ENCODE measurements around the gene PPFIA4.
"Not testable (repeated sequence)": the region's sequence is repeated elsewhere in the genome, so short reads cannot be mapped to it uniquely, and the experiment has no call there.

PPFIA4 gene

GRCh38 chr1:202982715-202983430, 43.4 kb upstream of the PPFIA4 start:
- no CpG with 5 or more reads among the region's 3 CpGs for WGBS, 2 donors (ENCODE audit: extremely low coverage in 2 of 2, insufficient read length in 2 of 2, insufficient replicate concordance in 1 of 2)
- no peak overlapping the region for H2BK5ac ChIP-seq (ENCODE audit: low read length)

GRCh38 chr1:202986120-202986519, 40.2 kb upstream of the PPFIA4 start:
- H3K4me1 ChIP-seq (ENCODE audit: control insufficient read depth in 2 of 2, insufficient read depth in 1 of 2, low read depth in 1 of 2, low read length in 2 of 2); H3K27ac ChIP-seq (replicated peaks; ENCODE audit: low read length); H3K4me3 ChIP-seq (ENCODE audit: low read length in 2 of 2); H2AFZ ChIP-seq (ENCODE audit: low read length); H3K4me2 ChIP-seq (ENCODE audit: insufficient read depth, low read length, poor library complexity, severe bottlenecking); H2BK15ac ChIP-seq (ENCODE audit: low read length); H3K79me1 ChIP-seq (ENCODE audit: low read depth, low read length); H3K4ac ChIP-seq (ENCODE audit: low read length); H2BK120ac ChIP-seq (ENCODE audit: low read depth, low read length); DNase-seq (ENCODE audit: low spot score); H3K23ac ChIP-seq (ENCODE audit: low read depth, low read length, poor library complexity); H2AK5ac ChIP-seq (ENCODE audit: low read depth, low read length); H3K9me3 ChIP-seq (replicated peaks in 1 of 2; ENCODE audit: control insufficient read depth in 2 of 2, insufficient read depth in 1 of 2, low read depth in 1 of 2, low read length in 2 of 2); H2BK5ac ChIP-seq (ENCODE audit: low read length); H3K9ac ChIP-seq (ENCODE audit: low read depth, low read length, poor library complexity); H3K14ac ChIP-seq (ENCODE audit: low read length); H4K8ac ChIP-seq (ENCODE audit: low read depth, low read length); H3K18ac ChIP-seq (ENCODE audit: low read length); H3K36me3 ChIP-seq (replicated peaks in 1 of 2; ENCODE audit: control insufficient read depth in 2 of 2, insufficient read depth in 2 of 2, low read length in 2 of 2); H2BK12ac ChIP-seq (ENCODE audit: low read length); H4K91ac ChIP-seq (ENCODE audit: low read depth, low read length, poor library complexity): not testable (repeated sequence)
- no CpG with 5 or more reads among the region's 9 CpGs for WGBS, 2 donors (ENCODE audit: extremely low coverage in 2 of 2, insufficient read length in 2 of 2, insufficient replicate concordance in 1 of 2)
- peaks cover 0 to 49% (median 1%) of the 10 kb centered on the region in 3 experiments for H3K27me3 ChIP-seq (ENCODE audit: control insufficient read depth in 3 of 3, insufficient read depth in 3 of 3, low read depth in 1 of 3, low read length in 3 of 3)

More at GRCh38 chr1:202982715-202983430, 43.4 kb upstream of the PPFIA4 start:
- Histone ChIP-seq H3K27ac (replicated peaks; ENCODE audit: low read length) (no peak overlapping the region), H2AK5ac (ENCODE audit: low read depth, low read length) (no peak overlapping the region), H4K91ac (ENCODE audit: low read depth, low read length, poor library complexity) (no peak overlapping the region), H3K9ac (ENCODE audit: low read depth, low read length, poor library complexity) (no peak overlapping the region), H2BK12ac (ENCODE audit: low read length) (no peak overlapping the region), H3K14ac (ENCODE audit: low read length) (no peak overlapping the region), H3K18ac (ENCODE audit: low read length) (no peak overlapping the region), H3K4me1 (ENCODE audit: control insufficient read depth in 2 of 2, insufficient read depth in 1 of 2, low read depth in 1 of 2, low read length in 2 of 2) (no peaks in the 10 kb centered on the region), H3K79me1 (ENCODE audit: low read depth, low read length) (no peaks in the 10 kb centered on the region), H3K36me3 (replicated peaks in 1 of 2; ENCODE audit: control insufficient read depth in 2 of 2, insufficient read depth in 2 of 2, low read length in 2 of 2) (no peaks in the 10 kb centered on the region), H3K9me3 (replicated peaks in 1 of 2; ENCODE audit: control insufficient read depth in 2 of 2, insufficient read depth in 1 of 2, low read depth in 1 of 2, low read length in 2 of 2) (no peaks in the 10 kb centered on the region), H3K4me3 (ENCODE audit: low read length in 2 of 2) (no peak overlapping the region), H3K4me2 (ENCODE audit: insufficient read depth, low read length, poor library complexity, severe bottlenecking) (no peak overlapping the region), H2AFZ (ENCODE audit: low read length) (no peak overlapping the region), H4K8ac (ENCODE audit: low read depth, low read length) (no peak overlapping the region), H2BK15ac (ENCODE audit: low read length) (no peak overlapping the region), H3K23ac (ENCODE audit: low read depth, low read length, poor library complexity) (no peak overlapping the region), H3K4ac (ENCODE audit: low read length) (no peak overlapping the region), H3K27me3 (ENCODE audit: control insufficient read depth in 3 of 3, insufficient read depth in 3 of 3, low read depth in 1 of 3, low read length in 3 of 3) (peaks cover 0 to 48% (median 1%) of the 10 kb centered on the region in 3 experiments), H2BK120ac (ENCODE audit: low read depth, low read length) (no peak overlapping the region)
- DNase-seq (ENCODE audit: low spot score), result no peak

DNA sequence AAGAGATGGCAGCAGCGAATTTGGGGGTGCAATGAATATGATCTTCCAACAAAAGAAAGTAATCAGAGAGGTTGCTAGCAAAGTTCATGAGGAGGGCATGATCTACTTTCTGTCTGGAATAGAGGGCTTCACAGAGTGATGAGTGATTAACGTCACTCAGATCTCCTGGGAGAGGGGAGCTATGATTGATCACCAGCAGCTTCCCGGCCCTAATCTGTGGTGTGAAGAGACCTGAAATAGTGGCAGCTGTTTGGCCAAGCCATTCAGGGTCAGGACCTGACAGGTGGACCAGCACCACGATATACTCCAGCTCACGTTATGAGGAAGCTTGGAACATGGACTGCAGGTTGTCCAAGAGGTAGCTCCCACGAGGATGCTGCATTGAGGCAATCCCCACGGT, 39.0 kb upstream of the PPFIA4 start:
- Histone ChIP-seq H3K4me2 (ENCODE audit: insufficient read depth, low read length, poor library complexity, severe bottlenecking) (no peak overlapping the region), H3K79me1 (ENCODE audit: low read depth, low read length) (no peaks in the 10 kb centered on the region)

DNA sequence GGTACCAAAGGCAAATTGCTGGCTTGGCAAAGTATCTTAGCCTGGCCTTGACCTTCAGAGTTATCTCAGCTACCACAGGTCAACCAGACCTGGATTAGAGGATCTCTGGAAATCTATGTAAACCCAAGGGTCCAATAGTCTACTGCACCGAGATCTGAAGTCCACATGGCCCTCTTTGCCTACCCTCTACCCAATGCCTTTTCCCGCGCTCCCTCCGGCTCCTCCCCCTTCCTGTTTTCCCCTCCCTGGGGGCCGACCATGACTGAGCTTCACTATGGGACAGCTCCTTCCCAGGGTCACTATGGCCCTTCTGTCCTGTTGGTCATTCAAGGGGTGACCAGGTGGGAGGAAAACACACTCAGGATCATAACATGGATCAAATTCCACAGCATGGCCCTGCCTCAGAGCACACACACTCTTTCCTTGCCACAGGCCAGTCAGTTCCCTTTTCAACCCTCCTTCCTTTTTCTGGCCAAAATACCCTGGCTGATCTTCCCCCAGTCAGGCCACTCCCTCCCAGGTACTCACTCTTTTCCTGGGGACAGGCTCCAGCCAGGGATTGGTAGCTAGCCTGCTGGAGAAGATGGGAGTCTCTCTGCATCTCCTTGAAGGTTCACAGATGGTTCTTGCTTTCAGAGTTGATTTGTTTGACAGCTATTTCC, 38.2 kb upstream of the PPFIA4 start:
- H2BK5ac ChIP-seq (ENCODE audit: low read length), result no peak overlapping the region
- no CpG with 5 or more reads among the region's 5 CpGs for WGBS, 2 donors (ENCODE audit: extremely low coverage in 2 of 2, insufficient read length in 2 of 2, insufficient replicate concordance in 1 of 2)
- peaks cover 0 to 55% (median 3%) of the 10 kb centered on the region in 3 experiments for H3K27me3 ChIP-seq (ENCODE audit: control insufficient read depth in 3 of 3, insufficient read depth in 3 of 3, low read depth in 1 of 3, low read length in 3 of 3)
- no peak overlapping the region for H2BK15ac ChIP-seq (ENCODE audit: low read length)
- H3K79me1 ChIP-seq (ENCODE audit: low read depth, low read length), result no peaks in the 10 kb centered on the region
- H3K36me3 ChIP-seq (replicated peaks in 1 of 2; ENCODE audit: control insufficient read depth in 2 of 2, insufficient read depth in 2 of 2, low read length in 2 of 2), result no peaks in the 10 kb centered on the region
- no peak overlapping the region for H3K18ac ChIP-seq (ENCODE audit: low read length)
- no peak overlapping the region for H2BK12ac ChIP-seq (ENCODE audit: low read length)
- no peaks in the 10 kb centered on the region for H3K9me3 ChIP-seq (replicated peaks in 1 of 2; ENCODE audit: control insufficient read depth in 2 of 2, insufficient read depth in 1 of 2, low read depth in 1 of 2, low read length in 2 of 2)
- no peak overlapping the region for H4K91ac ChIP-seq (ENCODE audit: low read depth, low read length, poor library complexity)
- no peak overlapping the region for H3K4me2 ChIP-seq (ENCODE audit: insufficient read depth, low read length, poor library complexity, severe bottlenecking)
- H2BK120ac ChIP-seq (ENCODE audit: low read depth, low read length), result no peak overlapping the region
- H3K23ac ChIP-seq (ENCODE audit: low read depth, low read length, poor library complexity), result no peak overlapping the region
- H3K9ac ChIP-seq (ENCODE audit: low read depth, low read length, poor library complexity), result no peak overlapping the region
- peak overlapping the region in 1 of 2 donors; percentile 64 for H3K4me3 ChIP-seq (ENCODE audit: low read length in 2 of 2)
- no peak overlapping the region for H2AK5ac ChIP-seq (ENCODE audit: low read depth, low read length)
- no peak for DNase-seq (ENCODE audit: low spot score)
- no peak overlapping the region for H3K14ac ChIP-seq (ENCODE audit: low read length)
- H3K4me1 ChIP-seq (ENCODE audit: control insufficient read depth in 2 of 2, insufficient read depth in 1 of 2, low read depth in 1 of 2, low read length in 2 of 2), result no peaks in the 10 kb centered on the region
- H2AFZ ChIP-seq (ENCODE audit: low read length), result no peak overlapping the region
- H3K27ac ChIP-seq (replicated peaks; ENCODE audit: low read length), result no peak overlapping the region
- no peak overlapping the region for H4K8ac ChIP-seq (ENCODE audit: low read depth, low read length)
- H3K4ac ChIP-seq (ENCODE audit: low read length), result no peak overlapping the region

More for the DNA sequence above, 39.0 kb upstream of the PPFIA4 start:
- no CpG with 5 or more reads among the region's 7 CpGs for WGBS, 2 donors (ENCODE audit: extremely low coverage in 2 of 2, insufficient read length in 2 of 2, insufficient replicate concordance in 1 of 2)
- no peak overlapping the region for H4K8ac ChIP-seq (ENCODE audit: low read depth, low read length)
- no peak overlapping the region for H3K18ac ChIP-seq (ENCODE audit: low read length)
- no peaks in the 10 kb centered on the region for H3K9me3 ChIP-seq (replicated peaks in 1 of 2; ENCODE audit: control insufficient read depth in 2 of 2, insufficient read depth in 1 of 2, low read depth in 1 of 2, low read length in 2 of 2)
- no peak overlapping the region for H2AFZ ChIP-seq (ENCODE audit: low read length)
- no peak overlapping the region for H3K27ac ChIP-seq (replicated peaks; ENCODE audit: low read length)
- H3K9ac ChIP-seq (ENCODE audit: low read depth, low read length, poor library complexity), result no peak overlapping the region
- H3K23ac ChIP-seq (ENCODE audit: low read depth, low read length, poor library complexity), result no peak overlapping the region
- no peak overlapping the region for H3K4me3 ChIP-seq (ENCODE audit: low read length in 2 of 2)
- H2BK15ac ChIP-seq (ENCODE audit: low read length), result no peak overlapping the region
- H3K36me3 ChIP-seq (replicated peaks in 1 of 2; ENCODE audit: control insufficient read depth in 2 of 2, insufficient read depth in 2 of 2, low read length in 2 of 2), result no peaks in the 10 kb centered on the region
- no peak overlapping the region for H2AK5ac ChIP-seq (ENCODE audit: low read depth, low read length)
- H3K4me1 ChIP-seq (ENCODE audit: control insufficient read depth in 2 of 2, insufficient read depth in 1 of 2, low read depth in 1 of 2, low read length in 2 of 2), result no peaks in the 10 kb centered on the region
- no peak for DNase-seq (ENCODE audit: low spot score)
- no peak overlapping the region for H2BK12ac ChIP-seq (ENCODE audit: low read length)
- H4K91ac ChIP-seq (ENCODE audit: low read depth, low read length, poor library complexity), result no peak overlapping the region
- no peak overlapping the region for H3K4ac ChIP-seq (ENCODE audit: low read length)
- H2BK5ac ChIP-seq (ENCODE audit: low read length), result no peak overlapping the region
- no peak overlapping the region for H3K14ac ChIP-seq (ENCODE audit: low read length)
- H2BK120ac ChIP-seq (ENCODE audit: low read depth, low read length), result no peak overlapping the region
- H3K27me3 ChIP-seq (ENCODE audit: control insufficient read depth in 3 of 3, insufficient read depth in 3 of 3, low read depth in 1 of 3, low read length in 3 of 3), result peaks cover 0 to 54% (median 3%) of the 10 kb centered on the region in 3 experiments

All from neuronal stem cell (in vitro differentiated cells).